Cardiac muscle cell (in vitro differentiated cells and primary cell): ENCODE data around the gene FNDC3B. TPM values are rescaled to one million over a fixed set of nuclear protein-coding genes. Genes with fewer than 3 reads are reported as not detected.
A peak's percentile ranks its signal among the peaks of the same experiment; 100 is the strongest.

ENCODE experiments used
- DNase-seq, 2 donors: peaks; one replicate each; pipeline versions ENCODE4 v3.0.0 to v3.0.0-alpha.2; 2010 to 2017; ENCODE audit warnings: low read depth in 1 of 2, low spot score in 1 of 2
- H3K27ac ChIP-seq: fragments of 200-600 bp; sonication (generic); 2 replicates; pipeline ENCODE4 v1.5.1; 2016
- H3K27me3 ChIP-seq: fragments of 200-600 bp; sonication (generic); 2 replicates; pipeline ENCODE4 v1.6.0; 2016; ENCODE audit warnings: control low read depth
- H3K36me3 ChIP-seq: fragments of 200-600 bp; sonication (generic); 2 replicates; pipeline ENCODE4 v1.5.1; 2016; ENCODE audit warnings: control low read depth
- H3K4me1 ChIP-seq: fragments of 200-600 bp; sonication (generic); 2 replicates; pipeline ENCODE4 v1.8.1; 2017; ENCODE audit warnings: low read depth, mild to moderate bottlenecking, mixed run types
- H3K4me3 ChIP-seq: fragments of 200-600 bp; sonication (generic); 2 replicates; pipeline ENCODE4 v1.5.1; 2016; ENCODE audit warnings: mild to moderate bottlenecking
- H3K9me3 ChIP-seq: fragments of 200-600 bp; sonication (generic); 2 replicates; pipeline ENCODE4 v1.5.1; 2017; ENCODE audit warnings: low read depth, mild to moderate bottlenecking, control low read depth
- CTCF ChIP-seq: IDR thresholded peaks from 2 replicates; pipeline ENCODE4 v1.5.1; 2012; ENCODE audit warnings: low read depth, mild to moderate bottlenecking, low read length
- polyA plus RNA-seq: library from polyadenylated mRNA; unstranded; fragments of >200 nt; fragmentation: Nextera tagmentation; extraction: Ambion mirVana; gene quantifications from 2 replicates; pipeline ENCODE4 v1.2.1, GENCODE V29; 2016
- total RNA-seq: library from RNA; depleted of rRNA; stranded (reverse); fragments of >200 nt; gene quantifications from 2 replicates; pipeline ENCODE4 v1.2.3, GENCODE V29; 2016

FNDC3B gene
- total and polyA plus RNA-seq, 2 experiments from 2014 or later: 55.2 to 62.3 TPM

- no peak for DNase-seq
- no peak overlapping the region for H3K4me3 ChIP-seq
- H3K27ac ChIP-seq: peak overlapping the region; percentile 39
- H3K27me3 ChIP-seq: no peaks in the 10 kb centered on the region
- H3K36me3 ChIP-seq: peaks cover 5% of the 10 kb centered on the region
- H3K4me1 ChIP-seq: peaks cover 11% of the 10 kb centered on the region
- no peak for TF ChIP-seq CTCF
- H3K9me3 ChIP-seq: no peaks in the 10 kb centered on the region
Observed at GRCh38 chr3:172125053-172125452, 85.7 kb downstream of the FNDC3B start.

- Histone ChIP-seq H3K4me1 (peaks cover 11% of the 10 kb centered on the region), H3K4me3 (no peak overlapping the region), H3K27ac (peak overlapping the region; percentile 39), H3K27me3 (no peaks in the 10 kb centered on the region), H3K9me3 (no peaks in the 10 kb centered on the region), H3K36me3 (peaks cover 5% of the 10 kb centered on the region)
- TF ChIP-seq CTCF: no peak
- DNase-seq: peak in 1 of 2 donors; percentile 63
Observed at GRCh38 chr3:172125963-172126457, 86.6 kb downstream of the FNDC3B start.

GRCh38 chr3:172126741-172127140 is 87.4 kb downstream of the FNDC3B start:
- peaks cover 5% of the 10 kb centered on the region for H3K36me3 ChIP-seq
- peaks cover 11% of the 10 kb centered on the region for H3K4me1 ChIP-seq
- no peaks in the 10 kb centered on the region for H3K27me3 ChIP-seq
- TF ChIP-seq CTCF: no peak
- H3K9me3 ChIP-seq: no peaks in the 10 kb centered on the region
- peak overlapping the region; percentile 39 for H3K27ac ChIP-seq
- no peak overlapping the region for H3K4me3 ChIP-seq
- DNase-seq: peak in 1 of 2 donors; percentile 29

- Histone ChIP-seq H3K4me3 (no peak overlapping the region), H3K36me3 (peaks cover 5% of the 10 kb centered on the region), H3K27ac (peak overlapping the region; percentile 39), H3K4me1 (peaks cover 11% of the 10 kb centered on the region), H3K9me3 (no peaks in the 10 kb centered on the region), H3K27me3 (no peaks in the 10 kb centered on the region)
- DNase-seq: no peak
- TF ChIP-seq CTCF: no peak
Observed at GRCh38 chr3:172127141-172127540, 87.8 kb downstream of the FNDC3B start.

- Histone ChIP-seq H3K36me3 (no peaks in the 10 kb centered on the region), H3K27ac (no peak overlapping the region), H3K4me1 (peaks cover 11% of the 10 kb centered on the region), H3K4me3 (no peak overlapping the region), H3K9me3 (no peaks in the 10 kb centered on the region), H3K27me3 (no peaks in the 10 kb centered on the region)
- no peak for DNase-seq
- TF ChIP-seq CTCF: no peak
Observed at GRCh38 chr3:172127929-172128580, 88.7 kb downstream of the FNDC3B start.
